Measurements from ENCODE around the gene TUBA3C. TPM values are rescaled to one million over a fixed set of nuclear protein-coding genes. Genes with fewer than 3 reads are reported as not detected.

The TUBA3C gene
- total RNA-seq, 1 experiment from 2014 or later = not detected

DNA sequence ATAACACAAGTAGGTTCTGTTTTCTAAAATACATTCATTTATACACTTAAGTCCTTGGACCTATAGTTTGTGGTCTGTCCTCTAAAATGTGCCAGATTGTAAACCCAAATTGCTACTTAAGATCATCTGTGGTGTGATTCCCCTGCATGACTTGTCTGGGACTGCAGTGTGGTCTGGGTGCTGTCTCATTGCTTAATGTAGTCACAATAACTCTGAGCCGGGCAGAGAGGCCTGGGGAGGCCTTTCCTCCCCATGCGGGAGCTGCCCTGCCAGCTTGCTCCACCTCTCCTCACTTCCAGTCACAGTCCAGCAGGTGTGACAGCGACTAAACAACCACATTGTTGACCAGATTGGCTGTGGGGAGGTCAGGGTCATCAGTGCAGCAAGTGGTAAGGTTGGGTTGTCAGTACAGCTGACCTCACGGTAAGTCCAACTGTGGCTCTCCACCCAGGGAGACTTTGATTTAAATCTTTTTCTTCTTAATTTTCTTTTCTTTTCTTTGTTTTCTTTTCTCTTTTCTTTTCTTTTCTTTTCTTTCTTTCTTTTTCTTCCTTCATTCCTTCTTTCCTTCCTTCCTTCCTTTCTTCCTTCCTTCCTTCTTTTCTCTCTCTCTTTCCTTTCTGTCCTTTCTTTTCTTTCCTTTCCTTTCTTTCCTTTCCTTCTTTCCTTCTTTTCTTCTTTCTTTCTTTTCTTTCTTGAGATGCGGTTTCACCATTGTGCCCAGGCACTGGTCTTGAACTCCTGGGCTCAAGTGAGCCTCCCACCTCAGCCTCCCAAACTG is 4.4 kb upstream of the TUBA3C start:
- POLR2A ChIA-PET = no interaction called here
- no peak overlapping the region for H3K27ac Mint-ChIP-seq (ENCODE audit: unreplicated experiment)
- Histone ChIP-seq H3K4me3 (ENCODE audit: low read depth, low read length) (no peak overlapping the region), H3K27me3 (replicated peaks; ENCODE audit: control insufficient read depth, insufficient read depth, low read length) (no peaks in the 10 kb centered on the region), H3K9me3 (no peaks in the 10 kb centered on the region), H3K36me3 (ENCODE audit: control insufficient read depth, insufficient read depth, low read length) (no peaks in the 10 kb centered on the region), H3K4me1 (no peaks in the 10 kb centered on the region)
- TF ChIP-seq, protein P1, sequence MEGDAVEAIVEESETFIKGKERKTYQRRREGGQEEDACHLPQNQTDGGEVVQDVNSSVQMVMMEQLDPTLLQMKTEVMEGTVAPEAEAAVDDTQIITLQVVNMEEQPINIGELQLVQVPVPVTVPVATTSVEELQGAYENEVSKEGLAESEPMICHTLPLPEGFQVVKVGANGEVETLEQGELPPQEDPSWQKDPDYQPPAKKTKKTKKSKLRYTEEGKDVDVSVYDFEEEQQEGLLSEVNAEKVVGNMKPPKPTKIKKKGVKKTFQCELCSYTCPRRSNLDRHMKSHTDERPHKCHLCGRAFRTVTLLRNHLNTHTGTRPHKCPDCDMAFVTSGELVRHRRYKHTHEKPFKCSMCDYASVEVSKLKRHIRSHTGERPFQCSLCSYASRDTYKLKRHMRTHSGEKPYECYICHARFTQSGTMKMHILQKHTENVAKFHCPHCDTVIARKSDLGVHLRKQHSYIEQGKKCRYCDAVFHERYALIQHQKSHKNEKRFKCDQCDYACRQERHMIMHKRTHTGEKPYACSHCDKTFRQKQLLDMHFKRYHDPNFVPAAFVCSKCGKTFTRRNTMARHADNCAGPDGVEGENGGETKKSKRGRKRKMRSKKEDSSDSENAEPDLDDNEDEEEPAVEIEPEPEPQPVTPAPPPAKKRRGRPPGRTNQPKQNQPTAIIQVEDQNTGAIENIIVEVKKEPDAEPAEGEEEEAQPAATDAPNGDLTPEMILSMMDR (IDR thresholded peaks at IDR 0.05; ENCODE audit: insufficient read depth in 1 of 2, low read depth in 1 of 2, low read length in 1 of 2, severe bottlenecking in 1 of 2, unreplicated experiment in 1 of 2) = no peak
- no peak overlapping the region for H3K4me3 Mint-ChIP-seq (ENCODE audit: unreplicated experiment)
- peaks cover 12% of the 10 kb centered on the region for H3K27me3 Mint-ChIP-seq (ENCODE audit: insufficient read depth, unreplicated experiment)
- intact Hi-C loops (cut with micrococcal nuclease; ENCODE audit: unreplicated experiment) = no loop called here
- no peaks in the 10 kb centered on the region for H3K36me3 Mint-ChIP-seq (ENCODE audit: insufficient read depth, unreplicated experiment)
- DNase-seq = no peak
- H3K4me1 Mint-ChIP-seq (ENCODE audit: low read depth, unreplicated experiment) = no peaks in the 10 kb centered on the region
- H3K9me3 Mint-ChIP-seq (ENCODE audit: unreplicated experiment) = peaks cover 9% of the 10 kb centered on the region
- BruUV-seq (replicated peaks) = no TSS peak
- CTCF ChIA-PET = no interaction called here

DNA sequence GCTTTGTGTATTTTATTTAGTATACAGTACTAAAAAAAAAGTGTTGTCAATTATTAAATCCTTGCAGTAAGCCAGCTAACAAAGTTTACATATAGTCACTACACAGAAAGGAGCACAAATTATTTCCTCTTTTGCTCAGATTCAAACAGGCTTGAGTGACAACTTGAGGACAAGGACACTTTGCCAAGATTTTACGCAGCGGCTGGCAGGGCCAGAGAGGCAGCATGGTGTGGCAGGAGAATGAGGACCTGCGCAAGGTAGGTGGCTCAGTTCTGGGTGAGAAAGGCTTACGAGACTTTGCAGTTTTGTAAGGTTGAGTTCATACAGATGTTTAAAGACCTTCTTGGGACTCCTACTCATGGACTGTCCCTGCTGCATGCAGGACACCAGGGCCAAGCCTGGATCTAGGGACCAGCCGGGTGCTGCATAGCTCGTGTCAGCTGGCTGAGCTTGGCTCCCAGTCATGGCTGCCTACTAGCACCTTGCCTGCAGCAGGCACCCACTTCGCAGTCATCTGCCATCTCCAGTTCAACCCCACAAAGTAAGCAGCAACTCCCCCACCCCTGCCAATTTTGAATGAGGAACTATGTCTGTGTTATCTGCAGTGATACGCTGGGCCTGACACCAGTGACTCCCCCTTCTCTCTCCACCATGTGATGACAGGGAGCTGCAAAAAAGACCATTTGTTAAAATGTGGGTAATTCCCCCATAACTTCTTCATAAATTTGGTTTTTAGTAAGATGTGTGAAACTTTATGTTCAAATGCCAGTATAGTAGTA is 3.7 kb upstream of the TUBA3C start:
- H3K27me3 ChIP-seq (replicated peaks; ENCODE audit: control insufficient read depth, insufficient read depth, low read length) = no peaks in the 10 kb centered on the region
- ChIA-PET CTCF (no interaction called here), POLR2A (no interaction called here)
- intact Hi-C loops (cut with micrococcal nuclease; ENCODE audit: unreplicated experiment) = no loop called here
- TF ChIP-seq, protein P1 (IDR thresholded peaks at IDR 0.05; ENCODE audit: insufficient read depth in 1 of 2, low read depth in 1 of 2, low read length in 1 of 2, severe bottlenecking in 1 of 2, unreplicated experiment in 1 of 2) = no peak
- H3K27me3 Mint-ChIP-seq (ENCODE audit: insufficient read depth, unreplicated experiment) = peaks cover 7% of the 10 kb centered on the region
- H3K36me3 ChIP-seq (ENCODE audit: control insufficient read depth, insufficient read depth, low read length) = no peaks in the 10 kb centered on the region
- no peaks in the 10 kb centered on the region for H3K4me1 Mint-ChIP-seq (ENCODE audit: low read depth, unreplicated experiment)
- no peak overlapping the region for H3K27ac Mint-ChIP-seq (ENCODE audit: unreplicated experiment)
- no peak overlapping the region for H3K4me3 Mint-ChIP-seq (ENCODE audit: unreplicated experiment)
- H3K4me3 ChIP-seq (ENCODE audit: low read depth, low read length) = no peak overlapping the region
- no TSS peak for BruUV-seq (replicated peaks)
- H3K36me3 Mint-ChIP-seq (ENCODE audit: insufficient read depth, unreplicated experiment) = no peaks in the 10 kb centered on the region
- H3K9me3 Mint-ChIP-seq (ENCODE audit: unreplicated experiment) = peaks cover 9% of the 10 kb centered on the region
- H3K9me3 ChIP-seq = no peaks in the 10 kb centered on the region
- H3K4me1 ChIP-seq = no peaks in the 10 kb centered on the region
- no peak for DNase-seq

DNA sequence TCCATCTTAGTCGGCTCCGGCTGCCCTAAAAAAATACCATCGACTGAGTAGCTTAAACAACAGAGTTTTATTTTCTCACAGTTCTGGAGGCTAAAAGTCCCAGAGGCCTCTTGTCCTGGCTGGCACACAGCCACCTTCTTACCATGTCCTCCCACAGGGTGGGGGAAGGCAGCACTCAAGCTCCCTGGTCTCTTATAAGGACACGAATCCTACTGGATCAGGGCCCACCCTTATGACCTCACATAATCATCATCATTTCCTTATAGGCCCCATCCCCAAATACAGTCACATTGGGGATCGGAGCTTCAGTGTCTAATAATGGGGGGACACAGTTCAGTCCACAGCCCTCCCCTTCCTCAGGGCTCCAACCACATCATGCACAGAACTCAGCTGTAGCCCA is 2.6 kb upstream of the TUBA3C start:
- H3K27ac Mint-ChIP-seq (ENCODE audit: unreplicated experiment) = no peak overlapping the region
- H3K4me1 Mint-ChIP-seq (ENCODE audit: low read depth, unreplicated experiment) = no peaks in the 10 kb centered on the region
- no peak for DNase-seq
- intact Hi-C loops (cut with micrococcal nuclease; ENCODE audit: unreplicated experiment) = no loop called here
- TF ChIP-seq, protein P1 (IDR thresholded peaks at IDR 0.05; ENCODE audit: insufficient read depth in 1 of 2, low read depth in 1 of 2, low read length in 1 of 2, severe bottlenecking in 1 of 2, unreplicated experiment in 1 of 2) = no peak
- Histone ChIP-seq H3K36me3 (ENCODE audit: control insufficient read depth, insufficient read depth, low read length) (no peaks in the 10 kb centered on the region), H3K9me3 (no peaks in the 10 kb centered on the region), H3K27me3 (replicated peaks; ENCODE audit: control insufficient read depth, insufficient read depth, low read length) (no peaks in the 10 kb centered on the region), H3K4me3 (ENCODE audit: low read depth, low read length) (no peak overlapping the region), H3K4me1 (no peaks in the 10 kb centered on the region)
- BruUV-seq (replicated peaks) = no TSS peak
- ChIA-PET POLR2A (no interaction called here), CTCF (no interaction called here)
- peaks cover 9% of the 10 kb centered on the region for H3K9me3 Mint-ChIP-seq (ENCODE audit: unreplicated experiment)
- H3K36me3 Mint-ChIP-seq (ENCODE audit: insufficient read depth, unreplicated experiment) = no peaks in the 10 kb centered on the region
- peaks cover 4% of the 10 kb centered on the region for H3K27me3 Mint-ChIP-seq (ENCODE audit: insufficient read depth, unreplicated experiment)
- no peak overlapping the region for H3K4me3 Mint-ChIP-seq (ENCODE audit: unreplicated experiment)
